Fibroblast of pulmonary artery (primary cell): Measurements from ENCODE around the gene ADK.

ENCODE experiments used
- DNase-seq: peaks from one replicate; pipeline ENCODE4 v3.0.0-alpha.2; 2010; ENCODE audit warnings: low read depth
- H3K4me3 ChIP-seq: replicated peaks from 2 replicates; pipeline ENCODE4 v1.5.1; 2011; ENCODE audit warnings: low read depth, mild to moderate bottlenecking, control low read depth, low read length, moderate library complexity
- CTCF ChIP-seq: IDR thresholded peaks from 2 replicates; pipeline ENCODE4 v1.5.1; 2011; ENCODE audit warnings: mild to moderate bottlenecking, control low read depth, low read length, inconsistent platforms; ENCODE audit errors: missing control alignments

ADK gene

GRCh38 chr10:74275755-74276290 lies 124.8 kb downstream of the ADK start:
- no peak for TF ChIP-seq CTCF
- DNase-seq = no peak
- H3K4me3 ChIP-seq = no peak overlapping the region

GRCh38 chr10:74276416-74276815 lies 125.4 kb downstream of the ADK start:
- no peak for TF ChIP-seq CTCF
- H3K4me3 ChIP-seq = no peak overlapping the region
- DNase-seq = no peak

DNA sequence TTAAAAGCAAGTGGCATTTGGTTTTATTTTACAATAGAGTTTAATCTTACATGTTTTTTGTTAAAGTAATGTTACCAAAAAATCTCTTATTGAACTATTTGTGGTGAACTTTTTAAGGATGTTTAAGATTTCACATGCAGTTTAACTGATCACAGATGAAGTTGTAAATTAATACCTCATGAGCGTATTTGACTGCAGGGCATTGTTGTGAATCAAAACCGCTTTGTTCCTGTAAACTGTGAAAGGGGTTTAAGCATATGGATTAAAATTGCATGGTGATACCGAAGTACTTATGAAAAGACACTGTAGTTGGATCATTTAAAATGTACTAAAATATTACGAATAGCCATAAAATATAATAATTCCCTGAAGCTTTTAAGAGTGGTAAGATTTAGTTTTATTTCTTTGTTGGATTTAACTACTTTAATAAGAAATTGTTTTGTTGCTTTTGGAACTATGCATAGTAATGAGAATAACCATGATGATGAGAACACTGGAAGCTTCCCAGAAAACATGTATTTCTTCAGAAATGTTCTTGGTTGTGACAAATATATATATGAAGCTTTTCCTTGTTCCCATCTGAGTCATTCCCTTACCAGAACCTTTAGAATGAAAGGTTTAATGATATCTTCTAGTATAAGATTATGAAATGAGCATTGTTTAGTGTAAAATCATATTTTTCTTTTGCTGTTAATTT lies 131.3 kb downstream of the ADK start:
- no peak for TF ChIP-seq CTCF
- H3K4me3 ChIP-seq = no peak overlapping the region
- DNase-seq = peak; percentile 60

GRCh38 chr10:74282848-74283210 lies 131.8 kb downstream of the ADK start:
- TF ChIP-seq CTCF = no peak
- H3K4me3 ChIP-seq = no peak overlapping the region
- peak; percentile 57 for DNase-seq

DNA sequence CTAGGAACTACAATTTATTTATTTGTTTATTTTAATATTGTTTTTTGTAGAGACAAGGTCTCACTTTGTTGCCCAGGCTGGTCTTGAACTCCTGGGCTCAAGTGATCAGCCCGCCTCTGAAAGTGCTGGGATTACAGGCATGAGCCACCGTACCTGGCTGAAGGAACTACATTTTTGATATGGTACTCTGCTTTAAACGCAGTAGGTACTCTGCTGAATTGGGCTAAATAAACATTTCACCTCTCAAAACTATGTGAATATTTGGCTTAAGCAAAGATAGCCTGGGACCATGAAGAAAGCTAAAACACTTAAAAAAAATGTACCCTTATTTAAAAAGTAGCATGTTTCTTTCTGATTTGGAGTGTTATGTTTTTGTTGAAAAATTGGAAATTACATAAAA lies 138.2 kb downstream of the ADK start:
- DNase-seq = no peak
- no peak overlapping the region for H3K4me3 ChIP-seq
- no peak for TF ChIP-seq CTCF

GRCh38 chr10:74289951-74290350 lies 138.9 kb downstream of the ADK start:
- no peak for DNase-seq
- H3K4me3 ChIP-seq = no peak overlapping the region
- no peak for TF ChIP-seq CTCF

DNA sequence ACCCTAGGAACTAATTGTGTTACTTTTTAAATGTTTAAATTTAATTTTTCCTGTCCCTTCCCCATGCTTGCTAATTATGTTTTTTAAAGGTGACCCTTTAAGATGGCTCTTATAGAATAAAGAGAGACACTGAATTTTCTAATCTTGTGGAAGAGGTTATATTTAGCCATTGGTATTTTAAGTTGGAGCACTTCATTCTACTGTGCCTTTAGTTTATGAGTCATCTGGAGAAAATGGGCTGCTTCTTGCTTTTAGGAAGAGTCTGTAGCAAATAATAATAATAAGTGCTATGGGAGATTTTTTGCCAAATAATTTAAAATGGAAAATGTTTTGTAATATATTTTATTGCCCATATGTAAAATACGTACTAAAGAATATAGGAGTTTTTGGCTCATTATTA lies 139.7 kb downstream of the ADK start:
- no peak for TF ChIP-seq CTCF
- no peak overlapping the region for H3K4me3 ChIP-seq
- peak; percentile 68 for DNase-seq
